ENCODE data around the gene SLCO3A1.
A peak's percentile ranks its signal among the peaks of the same experiment; 100 is the strongest.
"Not testable (repeated sequence)": the region's sequence is repeated elsewhere in the genome, so short reads cannot be mapped to it uniquely, and the experiment has no call there.

Gene SLCO3A1

GRCh38 chr15:91940496-91941381, 87.2 kb downstream of the SLCO3A1 start:
- DNase-seq (ENCODE audit: low read depth in 2 of 2) = no peak

GRCh38 chr15:91941871-91942658, 88.6 kb downstream of the SLCO3A1 start:
- no peak for DNase-seq (ENCODE audit: low read depth in 2 of 2)

- DNase-seq (ENCODE audit: low read depth in 2 of 2) = peak in 1 of 2 experiments; percentile 28
Measured at GRCh38 chr15:91942720-91943394, 89.3 kb downstream of the SLCO3A1 start.

- no peak for DNase-seq (ENCODE audit: low read depth in 2 of 2)
Measured at GRCh38 chr15:91944331-91944730, 90.8 kb downstream of the SLCO3A1 start.

- DNase-seq (ENCODE audit: low read depth in 2 of 2) = no peak
Measured at GRCh38 chr15:91945385-91945784, 91.9 kb downstream of the SLCO3A1 start.

GRCh38 chr15:91946075-91946474, 92.6 kb downstream of the SLCO3A1 start:
- DNase-seq (ENCODE audit: low read depth in 2 of 2) = no peak

- no peak for DNase-seq (ENCODE audit: low read depth in 2 of 2)
Measured at GRCh38 chr15:91946581-91947292, 93.2 kb downstream of the SLCO3A1 start.

GRCh38 chr15:91947293-91947679, 93.8 kb downstream of the SLCO3A1 start:
- DNase-seq (ENCODE audit: low read depth in 2 of 2) = no peak

- no peak for DNase-seq (ENCODE audit: low read depth in 2 of 2)
Measured at GRCh38 chr15:91947683-91948608, 94.4 kb downstream of the SLCO3A1 start.

GRCh38 chr15:91949361-91949760, 95.9 kb downstream of the SLCO3A1 start:
- DNase-seq (ENCODE audit: low read depth in 2 of 2) = no peak

- DNase-seq (ENCODE audit: low read depth in 2 of 2) = no peak
Measured at GRCh38 chr15:91950054-91950453, 96.5 kb downstream of the SLCO3A1 start.

GRCh38 chr15:91950631-91951329, 97.3 kb downstream of the SLCO3A1 start:
- DNase-seq (ENCODE audit: low read depth in 2 of 2) = no peak

GRCh38 chr15:91952216-91952615, 98.7 kb downstream of the SLCO3A1 start:
- no peak for DNase-seq (ENCODE audit: low read depth in 2 of 2)

- DNase-seq (ENCODE audit: low read depth in 2 of 2) = no peak
Measured at GRCh38 chr15:91953432-91953831, 99.9 kb downstream of the SLCO3A1 start.

- DNase-seq (ENCODE audit: low read depth in 2 of 2) = no peak
Measured at GRCh38 chr15:91954292-91954691, 100.8 kb downstream of the SLCO3A1 start.

GRCh38 chr15:91956026-91956723, 102.7 kb downstream of the SLCO3A1 start:
- DNase-seq (ENCODE audit: low read depth in 2 of 2) = no peak

- no peak for DNase-seq (ENCODE audit: low read depth in 2 of 2)
Measured at GRCh38 chr15:91961357-91961756, 107.8 kb downstream of the SLCO3A1 start.

GRCh38 chr15:91963747-91964146, 110.2 kb downstream of the SLCO3A1 start:
- DNase-seq (ENCODE audit: low read depth in 2 of 2) = not testable (repeated sequence)

GRCh38 chr15:91965501-91966193, 112.1 kb downstream of the SLCO3A1 start:
- no peak for DNase-seq (ENCODE audit: low read depth in 2 of 2)

All from stimulated activated CD4-positive, alpha-beta T cell treated with anti-CD3 and anti-CD28 coated beads, Interleukin-12 subunit alpha, Interleukin-12 subunit beta, amount 100 ng/mL, for 24 hours (primary cell).